ENCODE measurements around the gene AGBL1.

- no peak for TF ChIP-seq CTCF (IDR thresholded peaks at IDR 0.05; ENCODE audit: insufficient read depth, low read depth, low read length)
- TF ChIP-seq EZH2 (IDR thresholded peaks at IDR 0.05; ENCODE audit: insufficient read depth, low read length): no peak
Observed at GRCh38 chr15:86645925-86646500, 566.3 kb downstream of the AGBL1 start.
